IPS-11a (cell line): Measurements from ENCODE around the gene SCUBE3.

Experiments
- H3K4me3 ChIP-seq: one replicate; pipeline ENCODE4 v1.5.1; 2013; ENCODE audit warnings: low read depth, low read length, control low read depth

The SCUBE3 gene

DNA sequence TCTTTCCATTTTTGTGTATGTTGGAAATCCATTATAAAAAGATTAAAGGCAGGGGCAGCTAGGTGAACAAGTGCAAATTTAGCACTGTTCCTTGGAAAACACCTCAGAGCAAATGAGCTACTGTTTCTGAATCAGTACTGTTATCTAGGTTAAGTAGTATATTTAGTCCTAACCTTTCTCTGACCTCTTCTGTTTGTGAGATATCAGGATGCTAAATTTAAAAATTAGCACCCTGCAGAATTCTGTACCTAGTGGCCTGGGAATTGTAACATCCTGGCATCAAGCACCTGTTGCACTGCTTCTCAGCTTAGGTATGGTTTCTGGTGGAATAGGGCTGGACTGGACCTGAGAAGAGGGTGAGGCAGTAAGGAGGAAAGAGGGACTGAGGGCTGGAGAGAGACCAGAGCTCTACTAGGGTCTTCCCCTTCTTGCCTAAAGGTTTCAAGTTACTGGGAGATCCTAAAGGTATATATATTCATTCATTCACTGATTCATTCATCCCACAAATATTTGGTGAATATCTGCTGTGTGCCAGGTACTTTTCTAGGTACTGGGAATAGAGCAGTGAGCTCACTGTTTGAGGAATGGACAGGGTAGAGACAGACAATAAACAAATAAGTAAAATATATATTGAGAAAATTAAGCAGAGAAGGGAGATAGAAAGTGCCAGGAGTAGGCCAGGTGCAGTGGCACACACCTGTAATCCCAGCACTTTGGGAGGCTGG is 51.0 kb downstream of the SCUBE3 start:
- no peak overlapping the region for H3K4me3 ChIP-seq

DNA sequence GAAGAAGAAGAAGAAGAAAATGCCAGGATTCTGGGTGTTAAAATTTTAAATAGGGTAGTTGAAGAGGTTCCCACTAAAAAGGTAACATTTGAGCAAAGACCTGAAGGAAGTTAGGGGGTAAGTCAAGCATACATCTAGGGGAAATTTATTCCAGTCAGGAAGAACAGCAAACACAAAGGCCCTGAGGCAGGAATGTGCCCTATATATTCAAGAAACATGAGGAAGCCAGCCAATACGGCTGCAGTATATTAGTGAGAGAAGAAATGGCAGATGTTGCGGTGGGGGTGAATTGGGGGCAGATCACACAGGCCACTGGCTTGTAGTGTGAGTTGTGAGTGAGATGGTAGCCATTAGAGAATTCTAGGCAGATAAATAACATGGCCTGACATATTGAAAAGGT is 51.8 kb downstream of the SCUBE3 start:
- H3K4me3 ChIP-seq, result no peak overlapping the region

DNA sequence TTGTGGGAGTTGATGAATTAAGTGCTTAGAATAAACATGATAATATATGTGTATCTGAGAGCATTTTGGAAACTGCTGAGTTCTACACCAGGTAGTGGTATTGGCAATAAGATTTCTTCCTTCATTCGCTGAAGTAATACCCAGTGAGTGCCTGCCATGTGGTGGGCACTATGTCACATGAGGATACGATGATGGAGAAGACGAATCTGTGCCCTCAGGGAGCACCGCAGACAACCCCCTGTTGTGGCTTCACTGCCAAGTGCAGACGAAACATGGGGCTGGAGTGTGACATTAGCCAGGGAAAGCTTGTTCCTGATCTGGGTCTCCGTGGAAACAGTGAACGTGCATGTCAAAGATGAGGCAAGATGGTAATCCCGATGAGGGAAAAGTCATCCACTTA is 53.7 kb downstream of the SCUBE3 start:
- H3K4me3 ChIP-seq, result no peak overlapping the region

DNA sequence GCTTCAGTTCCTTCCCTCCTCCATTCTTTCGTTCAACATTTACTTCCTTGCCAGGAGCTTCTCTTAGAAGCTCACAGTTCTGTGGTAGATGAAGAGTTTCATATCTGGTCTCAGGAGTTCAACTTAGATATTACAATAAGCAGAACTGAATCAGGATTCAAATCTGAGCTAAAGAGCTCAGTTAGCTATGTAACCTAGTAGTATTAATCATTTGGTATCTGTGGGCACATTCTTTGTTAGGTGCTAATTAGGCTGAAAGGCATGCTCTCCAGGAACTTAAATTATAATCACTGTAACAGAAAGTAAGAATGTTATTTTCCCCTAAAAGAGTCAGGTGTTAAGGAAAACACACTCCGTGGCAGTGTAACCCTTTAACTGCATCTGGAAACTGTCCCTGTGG is 54.1 kb downstream of the SCUBE3 start:
- no peak overlapping the region for H3K4me3 ChIP-seq

DNA sequence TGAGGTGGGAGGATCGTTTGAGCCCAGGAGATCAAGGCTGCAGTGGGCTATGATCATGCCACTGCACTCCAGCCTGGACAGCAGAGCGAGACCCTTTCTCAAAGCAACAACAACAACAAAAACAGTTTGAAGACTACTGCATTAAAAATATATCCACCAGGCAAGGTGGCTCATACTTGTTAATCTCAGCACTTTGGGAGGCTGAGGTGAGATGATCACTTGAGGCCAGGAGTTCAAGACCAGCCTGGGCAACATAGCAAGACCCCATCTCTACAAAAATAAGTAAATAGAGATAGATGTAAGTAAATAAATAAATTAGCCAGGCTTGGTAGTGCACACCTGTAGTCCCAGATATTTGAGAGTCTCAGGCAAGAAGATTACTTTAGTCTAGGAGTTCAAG is 58.2 kb downstream of the SCUBE3 start:
- H3K4me3 ChIP-seq, result no peak overlapping the region

DNA sequence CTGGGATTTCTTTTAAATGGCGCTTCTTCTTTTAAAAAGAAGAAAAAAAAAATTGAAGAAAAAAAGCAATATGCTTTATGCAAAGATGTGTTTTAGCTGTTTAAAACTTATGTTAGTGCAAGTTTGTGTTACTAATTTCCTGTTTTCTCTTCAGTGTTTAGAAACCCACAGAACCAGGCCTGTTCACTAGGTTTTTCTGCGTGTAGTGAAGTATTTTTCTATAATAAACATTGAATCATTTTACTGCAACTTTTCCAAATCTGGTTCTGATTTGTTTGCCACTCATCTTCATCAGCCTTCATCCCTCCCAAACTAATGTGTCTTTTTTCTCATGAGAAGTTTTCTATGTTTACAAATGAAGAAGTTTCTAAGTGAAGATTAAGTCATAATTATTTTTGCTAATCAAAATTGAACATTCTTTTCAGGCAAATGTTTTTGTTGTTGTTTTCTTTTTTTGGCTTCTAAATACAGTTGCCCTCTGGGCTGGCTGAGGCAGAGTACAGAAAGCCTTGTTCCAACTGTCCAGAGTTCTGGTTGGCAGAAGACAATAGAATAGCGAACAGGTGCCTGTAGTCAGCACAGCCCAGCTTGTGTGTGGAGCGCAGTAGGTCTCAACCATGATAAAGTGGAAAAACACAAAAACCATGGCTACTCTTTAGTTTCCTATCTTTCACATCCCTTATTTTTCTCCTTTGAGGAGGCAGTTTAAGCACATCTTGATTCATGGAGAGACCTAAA is 60.2 kb downstream of the SCUBE3 start:
- H3K4me3 ChIP-seq, result no peak overlapping the region

DNA sequence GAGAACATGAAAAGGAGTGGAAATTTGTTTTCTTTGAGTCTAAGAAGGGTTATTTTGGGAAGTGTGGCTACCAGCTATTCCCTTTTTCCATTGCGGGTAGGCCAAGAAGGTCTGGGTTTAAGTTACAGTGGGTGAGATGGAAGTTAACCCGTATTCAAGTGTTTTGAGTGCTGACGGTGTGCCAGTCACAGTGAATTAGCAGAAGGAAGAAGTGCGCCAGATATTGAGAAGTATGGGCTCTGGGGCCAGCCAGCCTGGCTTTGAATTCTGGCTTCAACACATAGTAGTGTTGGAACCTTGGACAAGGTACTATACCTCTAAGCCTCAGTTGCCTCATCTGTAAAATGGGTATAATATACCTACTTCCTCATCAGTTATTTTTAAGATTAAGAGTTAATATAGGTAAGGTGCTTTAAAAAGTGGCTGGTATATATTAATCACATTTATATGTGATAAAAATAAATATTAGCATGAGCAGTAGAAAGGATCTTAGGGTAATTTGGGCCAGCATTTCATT is 62.0 kb downstream of the SCUBE3 start:
- H3K4me3 ChIP-seq, result no peak overlapping the region

DNA sequence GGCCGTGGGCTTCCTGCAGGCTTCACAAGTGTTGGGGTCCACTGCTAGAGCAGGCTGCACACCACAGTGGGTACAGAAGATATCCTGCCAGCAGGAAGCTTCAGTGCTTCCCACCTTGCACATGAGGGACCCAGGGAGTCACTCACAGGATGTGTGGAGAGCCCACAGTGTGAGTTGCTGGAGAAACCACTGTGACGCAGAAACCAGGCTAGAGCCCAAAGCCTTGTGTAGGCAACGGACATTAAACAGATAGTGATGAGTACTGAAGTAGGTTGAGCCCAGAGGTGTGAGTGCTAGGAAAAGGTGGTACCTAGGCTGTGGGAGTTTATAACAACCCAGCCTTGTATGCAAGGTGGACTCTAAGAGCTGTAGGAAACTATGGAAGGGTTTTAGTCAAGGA is 65.0 kb downstream of the SCUBE3 start:
- no peak overlapping the region for H3K4me3 ChIP-seq

DNA sequence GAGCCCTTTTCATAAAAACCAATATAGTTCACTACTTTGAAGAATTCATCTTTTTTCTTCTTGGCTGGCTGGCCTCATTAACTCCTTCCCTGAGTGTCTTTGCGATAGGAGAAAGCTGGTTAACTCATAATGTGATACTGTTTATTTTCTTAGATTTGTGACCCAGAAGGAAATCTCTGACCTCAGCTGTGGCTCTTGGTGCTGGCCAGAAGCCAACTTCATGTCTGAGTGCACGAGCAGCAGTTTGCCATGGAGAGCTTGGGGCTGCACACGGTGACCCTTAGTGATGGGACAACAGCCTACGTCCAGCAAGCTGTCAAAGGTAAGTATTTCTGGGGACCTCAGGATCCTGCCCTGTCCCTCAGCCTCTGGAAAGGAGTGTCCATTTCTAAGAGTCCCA is 67.1 kb downstream of the SCUBE3 start:
- H3K4me3 ChIP-seq, result no peak overlapping the region

DNA sequence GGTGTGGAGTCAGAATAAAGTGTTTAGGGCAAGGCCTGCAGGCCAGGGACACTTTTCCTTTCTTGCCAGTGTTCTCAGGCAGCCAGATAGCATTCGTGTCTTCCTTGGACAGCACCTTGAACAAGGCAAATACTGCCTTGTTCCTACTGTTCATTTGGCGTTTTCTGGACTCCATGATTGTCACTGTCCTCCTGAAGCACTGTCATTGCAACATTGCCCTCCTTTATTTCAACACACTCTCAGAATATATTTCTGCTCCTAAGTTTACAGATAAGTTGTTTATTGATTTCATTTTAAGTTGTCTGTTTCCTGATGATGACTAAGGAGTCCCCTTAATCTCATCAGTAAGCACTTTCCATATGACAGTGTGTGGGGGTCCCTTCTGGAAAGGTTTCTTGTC is 68.7 kb downstream of the SCUBE3 start:
- no peak overlapping the region for H3K4me3 ChIP-seq

DNA sequence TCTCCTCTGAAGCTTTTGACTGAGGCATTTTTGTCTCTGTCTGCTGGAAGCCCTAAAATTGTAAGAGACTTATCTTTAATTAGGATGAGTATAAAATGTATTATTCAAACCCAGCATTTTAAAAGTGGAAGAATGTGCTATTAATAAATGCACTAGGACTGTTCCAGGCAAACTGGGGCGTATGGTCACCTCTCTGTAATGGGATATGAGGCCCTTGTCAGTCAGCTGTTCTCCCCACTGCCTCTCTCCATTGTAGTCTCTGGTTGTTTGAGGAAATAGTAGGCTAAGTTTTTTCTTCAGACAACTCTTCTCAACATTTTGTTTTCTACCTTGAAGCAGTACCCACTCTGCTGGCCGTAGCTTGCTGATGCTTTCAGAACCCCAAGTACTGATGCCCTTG is 69.6 kb downstream of the SCUBE3 start:
- no peak overlapping the region for H3K4me3 ChIP-seq

DNA sequence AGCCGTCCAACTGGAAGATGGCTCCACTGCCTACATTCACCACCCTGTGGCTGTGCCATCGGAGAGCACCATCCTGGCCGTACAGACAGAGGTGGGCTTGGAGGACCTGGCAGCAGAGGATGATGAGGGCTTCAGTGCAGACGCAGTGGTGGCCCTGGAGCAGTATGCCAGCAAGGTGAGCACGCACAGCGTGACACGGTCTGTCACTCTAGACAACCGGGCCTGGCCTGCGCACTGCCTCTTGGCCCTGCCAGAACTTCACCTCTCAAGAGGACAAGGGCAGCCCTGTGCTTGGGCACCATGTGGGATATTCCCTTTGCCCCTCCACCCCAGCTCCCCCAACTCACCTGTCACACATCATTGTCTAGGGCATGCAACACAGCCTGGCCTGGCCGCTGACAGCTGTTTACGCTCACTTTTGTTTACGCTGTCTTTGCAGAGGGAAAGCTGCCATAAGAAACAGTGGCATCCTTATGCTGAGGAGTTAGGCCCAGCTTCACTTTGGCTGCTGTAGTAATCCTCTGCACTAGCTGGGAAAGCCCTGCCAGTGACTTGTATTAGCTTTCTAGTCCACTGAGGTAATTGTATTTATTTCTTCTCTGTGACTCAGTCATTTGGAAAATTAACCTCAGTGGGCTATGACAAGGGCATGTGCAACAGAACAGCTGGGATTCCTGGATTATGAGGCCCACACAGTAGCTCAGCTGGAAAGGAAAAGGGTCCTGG is 74.1 kb downstream of the SCUBE3 start:
- no peak overlapping the region for H3K4me3 ChIP-seq

DNA sequence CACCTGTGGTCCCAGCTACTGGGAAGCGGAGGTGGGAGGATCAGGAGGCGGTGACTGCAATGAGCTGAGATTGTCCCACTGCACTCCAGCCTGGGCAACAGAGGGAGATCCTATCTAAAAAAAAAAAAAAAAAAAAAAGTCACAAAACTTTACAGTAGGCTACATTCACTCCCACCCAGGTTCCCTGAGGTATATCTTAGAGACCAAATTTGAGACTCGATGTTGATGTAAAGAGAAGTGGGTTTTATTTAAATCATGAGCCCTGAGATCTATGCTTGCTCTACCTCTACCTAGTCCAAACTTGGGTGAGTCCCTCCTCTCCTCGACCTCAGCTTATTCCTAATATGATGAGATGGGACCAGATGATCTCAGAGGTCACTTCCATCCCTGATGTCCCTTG is 75.1 kb downstream of the SCUBE3 start:
- no peak overlapping the region for H3K4me3 ChIP-seq

DNA sequence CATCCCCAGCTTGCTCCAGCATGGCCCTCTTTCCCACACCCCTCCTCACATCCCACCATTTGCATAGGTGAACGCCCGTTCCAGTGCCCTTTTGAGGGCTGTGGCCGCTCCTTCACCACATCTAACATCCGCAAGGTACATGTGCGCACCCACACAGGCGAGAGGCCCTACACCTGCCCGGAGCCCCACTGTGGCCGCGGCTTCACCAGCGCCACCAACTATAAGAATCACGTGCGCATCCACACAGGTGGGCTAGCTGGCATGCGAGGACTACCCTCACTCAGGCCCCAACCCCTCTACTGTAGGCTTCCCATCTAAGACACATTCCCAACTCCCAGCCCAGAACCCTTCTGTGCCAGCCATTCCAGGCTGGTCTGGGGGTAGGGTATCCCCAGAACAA is 77.7 kb downstream of the SCUBE3 start:
- H3K4me3 ChIP-seq, result no peak overlapping the region

DNA sequence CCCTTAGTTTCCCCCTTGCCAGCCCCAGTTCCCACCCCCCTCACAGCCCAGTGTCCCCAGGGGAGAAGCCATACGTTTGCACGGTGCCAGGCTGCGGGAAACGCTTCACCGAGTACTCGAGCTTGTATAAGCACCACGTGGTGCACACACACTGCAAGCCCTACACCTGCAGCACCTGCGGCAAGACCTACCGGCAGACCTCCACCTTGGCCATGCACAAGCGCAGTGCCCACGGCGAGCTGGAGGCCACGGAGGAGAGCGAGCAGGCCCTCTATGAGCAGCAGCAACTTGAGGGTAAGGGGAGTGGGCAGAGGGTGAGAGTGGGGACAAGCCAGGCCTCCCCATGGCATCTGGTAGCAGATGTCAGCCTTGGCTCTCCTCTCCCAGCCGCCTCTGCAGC is 78.7 kb downstream of the SCUBE3 start:
- no peak overlapping the region for H3K4me3 ChIP-seq

DNA sequence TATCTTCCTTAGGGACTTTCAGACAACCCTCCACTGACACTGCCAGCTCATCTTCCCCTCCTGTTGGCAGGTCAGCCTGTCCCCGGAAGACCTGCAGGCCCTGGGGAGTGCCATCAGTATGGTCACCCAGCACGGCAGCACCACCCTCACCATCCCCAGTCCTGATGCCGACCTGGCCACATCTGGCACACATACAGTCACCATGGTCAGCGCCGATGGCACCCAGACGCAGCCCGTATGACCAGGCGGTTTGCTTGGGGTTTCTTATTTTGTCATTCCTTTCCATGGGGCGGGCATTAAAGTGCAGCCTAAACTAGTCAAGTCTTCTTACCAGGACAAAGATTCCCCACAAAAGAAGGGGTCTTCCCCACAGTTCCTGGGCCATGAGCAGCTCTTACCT is 79.9 kb downstream of the SCUBE3 start:
- no peak overlapping the region for H3K4me3 ChIP-seq

DNA sequence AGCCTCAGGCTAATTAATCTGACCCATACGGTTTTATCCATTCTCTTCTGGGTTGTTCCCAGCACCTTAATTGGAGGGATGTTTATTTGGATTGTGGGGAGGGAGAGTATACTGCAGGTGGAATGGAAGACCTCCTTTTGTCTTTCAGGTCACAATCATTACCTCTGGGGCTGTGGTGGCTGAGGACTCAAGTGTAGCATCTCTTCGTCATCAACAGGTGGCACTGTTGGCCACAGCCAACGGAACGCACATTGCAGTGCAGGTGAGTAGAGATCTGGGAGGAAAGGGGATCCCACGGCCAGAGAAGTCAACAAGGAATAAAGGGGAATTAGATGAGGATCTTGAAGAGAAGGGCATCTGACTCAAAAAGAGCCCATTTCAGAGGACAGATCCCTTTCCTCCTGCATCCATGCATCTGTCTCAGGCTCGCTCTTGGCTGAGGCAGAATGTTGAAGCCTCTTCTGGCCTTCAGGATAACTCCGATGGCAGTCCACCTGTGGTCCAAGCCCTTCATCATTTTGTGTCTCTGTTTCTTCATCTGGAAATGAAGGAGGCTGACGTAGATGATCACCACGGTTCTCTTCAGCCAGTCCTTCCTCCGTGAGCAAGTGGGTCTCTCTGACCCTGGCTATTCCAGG is 80.7 kb downstream of the SCUBE3 start:
- no peak overlapping the region for H3K4me3 ChIP-seq

DNA sequence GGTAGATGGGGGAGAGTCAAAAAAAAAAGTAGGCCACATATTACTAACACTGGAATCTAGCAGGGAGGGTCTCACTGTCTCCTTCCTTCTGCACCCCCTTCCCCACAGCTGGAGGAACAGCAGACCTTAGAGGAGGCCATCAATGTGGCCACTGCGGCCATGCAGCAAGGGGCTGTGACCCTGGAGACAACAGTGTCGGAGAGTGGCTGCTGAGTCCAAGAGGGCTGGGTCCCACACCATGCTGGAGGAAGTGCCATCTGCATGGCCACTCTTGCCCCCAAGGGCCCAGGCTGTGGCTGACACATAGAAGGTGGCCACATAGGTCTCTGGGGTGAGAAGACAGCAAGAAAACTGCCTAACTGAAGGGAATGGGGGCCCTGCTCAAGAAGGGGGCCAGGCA is 81.3 kb downstream of the SCUBE3 start:
- H3K4me3 ChIP-seq, result no peak overlapping the region

DNA sequence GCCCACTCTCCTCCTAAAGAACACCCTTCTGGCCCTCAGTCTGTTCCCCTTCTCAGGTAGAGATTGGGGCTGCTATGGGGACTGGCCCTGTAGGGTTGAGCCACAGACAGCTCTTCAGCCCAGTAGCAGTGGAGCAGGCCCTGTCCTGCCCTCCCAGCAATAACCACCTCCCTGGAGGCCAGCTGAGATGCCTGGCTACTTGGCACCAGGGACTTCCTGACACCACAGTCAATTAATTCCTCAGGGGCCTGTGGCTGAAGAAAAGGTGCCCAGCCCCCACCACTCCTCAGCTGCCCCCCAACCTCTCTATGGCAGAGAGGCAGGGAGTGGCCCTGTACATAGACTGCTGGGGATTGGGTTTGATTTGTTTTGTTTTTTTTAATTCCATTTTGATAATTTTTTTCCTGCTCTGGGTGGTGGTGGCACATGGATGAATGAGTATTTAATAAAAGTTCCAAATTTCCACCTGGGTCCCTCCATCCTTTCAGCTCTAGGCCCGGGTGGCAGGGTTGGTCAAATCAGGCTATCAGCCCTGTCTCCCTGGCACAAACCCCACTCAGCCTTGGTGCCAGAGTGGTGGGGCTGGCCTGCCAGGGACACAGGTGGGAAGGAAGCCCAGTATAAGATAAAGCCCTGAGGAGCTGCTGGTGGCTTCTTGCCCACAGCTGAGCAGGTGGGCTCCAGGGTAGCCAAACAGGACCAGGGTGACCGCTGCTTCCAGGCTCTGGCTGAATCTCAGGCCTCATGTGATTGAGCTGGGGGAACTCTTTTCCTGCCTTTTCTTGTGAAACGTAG is 82.0 kb downstream of the SCUBE3 start:
- no peak overlapping the region for H3K4me3 ChIP-seq

DNA sequence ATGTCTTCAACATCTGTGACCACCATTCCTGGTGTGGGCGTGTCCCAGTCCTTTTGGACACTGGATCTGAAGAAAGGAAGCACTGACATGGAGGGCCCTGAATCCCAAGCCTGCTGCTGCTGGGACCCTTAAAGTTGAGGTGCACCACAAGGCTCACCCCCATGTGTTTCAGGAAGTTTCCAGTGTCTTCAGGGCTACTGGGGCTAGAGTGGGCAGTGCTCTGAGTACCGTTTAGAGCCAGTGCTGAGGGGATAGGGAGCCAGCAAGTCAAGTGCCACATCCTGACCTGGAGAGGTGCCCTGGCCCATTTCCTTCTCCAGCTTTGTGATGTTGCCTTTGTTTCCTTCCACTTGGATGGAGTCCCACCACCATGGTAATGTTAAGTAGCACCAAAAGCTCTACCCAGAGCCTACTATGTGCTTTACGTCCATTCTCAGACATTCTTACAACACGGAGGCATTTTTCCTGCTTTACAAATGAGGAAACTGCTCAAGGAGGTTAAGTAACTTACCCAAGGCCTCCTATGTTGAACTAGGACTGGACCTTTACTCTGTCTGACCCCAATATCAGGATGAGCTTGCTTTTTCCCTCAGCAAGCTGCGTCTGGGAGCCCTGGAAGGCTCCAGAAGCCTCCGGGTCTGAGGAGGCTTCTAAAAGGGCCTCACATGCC is 83.3 kb downstream of the SCUBE3 start:
- H3K4me3 ChIP-seq, result no peak overlapping the region
